GM19324 (cell line): ENCODE measurements around the gene CACNG1.
"Not testable (repeated sequence)": the region's sequence is repeated elsewhere in the genome, so short reads cannot be mapped to it uniquely, and the experiment has no call there.

ENCODE experiments used
- ATAC-seq: cut with Tn5 transposase; IDR thresholded peaks from one replicate; pipeline ENCODE4 v1.9.1; 2021; ENCODE audit warnings: mild to moderate bottlenecking, moderate library complexity; ENCODE audit not compliant: unreplicated experiment, low FRiP score

The CACNG1 gene

DNA sequence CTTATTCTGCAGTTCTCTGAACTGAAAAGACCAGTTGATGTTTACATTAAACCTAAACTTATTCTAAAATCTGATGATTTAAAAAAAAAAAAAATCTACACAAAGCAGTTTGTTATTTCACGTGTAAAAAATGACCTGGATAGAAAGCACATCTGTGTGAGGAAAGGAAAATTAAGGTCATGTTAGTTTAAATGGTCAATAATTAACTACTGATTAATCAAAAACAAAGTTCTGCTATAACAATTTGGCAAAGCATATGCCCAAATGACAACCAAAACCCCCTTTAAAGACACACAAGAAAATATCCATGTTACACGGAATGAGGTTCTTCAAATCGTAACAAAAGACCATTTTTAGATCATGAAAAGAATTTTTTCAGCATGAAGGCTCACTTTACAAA, 30.4 kb downstream of the CACNG1 start:
- ATAC-seq: no peak

DNA sequence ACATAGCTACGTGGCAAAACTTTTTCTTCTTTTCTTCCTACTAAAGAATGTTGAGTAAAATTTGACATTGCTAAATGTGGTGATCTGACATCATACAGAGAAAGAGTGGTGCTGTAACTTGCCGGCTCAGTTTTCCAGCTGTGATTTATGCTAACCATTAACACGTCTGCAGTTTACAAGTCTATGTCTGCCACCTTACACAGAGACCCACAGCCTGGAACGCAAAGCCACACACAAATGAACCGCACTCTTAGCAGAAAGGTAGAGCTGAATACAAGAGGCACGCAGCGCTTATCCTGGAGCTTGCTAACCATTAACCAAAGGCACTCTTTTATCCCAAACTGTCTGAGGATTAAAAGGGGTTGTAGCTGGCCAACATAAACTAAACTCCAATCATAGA, 31.9 kb downstream of the CACNG1 start:
- ATAC-seq: no peak

DNA sequence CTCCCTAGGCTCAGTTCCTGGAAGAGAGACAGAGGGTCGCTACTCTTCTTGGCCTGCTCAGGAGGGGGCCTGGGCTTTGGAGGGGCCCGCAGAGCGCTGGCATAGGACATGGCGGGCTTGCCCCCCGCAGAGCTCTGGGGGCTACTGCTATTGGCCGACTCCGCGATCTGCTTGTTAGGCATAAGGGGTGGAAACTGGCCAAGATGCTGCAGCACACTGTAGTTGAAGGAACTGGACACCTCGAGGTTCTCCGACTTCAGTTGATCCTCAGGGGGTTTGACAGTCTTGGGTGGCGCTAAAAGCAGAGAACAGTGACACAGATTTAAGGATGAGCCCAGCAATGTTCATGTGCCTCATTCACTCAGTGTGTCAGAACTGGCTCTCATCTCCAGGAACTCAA, 33.9 kb downstream of the CACNG1 start:
- no peak for ATAC-seq

DNA sequence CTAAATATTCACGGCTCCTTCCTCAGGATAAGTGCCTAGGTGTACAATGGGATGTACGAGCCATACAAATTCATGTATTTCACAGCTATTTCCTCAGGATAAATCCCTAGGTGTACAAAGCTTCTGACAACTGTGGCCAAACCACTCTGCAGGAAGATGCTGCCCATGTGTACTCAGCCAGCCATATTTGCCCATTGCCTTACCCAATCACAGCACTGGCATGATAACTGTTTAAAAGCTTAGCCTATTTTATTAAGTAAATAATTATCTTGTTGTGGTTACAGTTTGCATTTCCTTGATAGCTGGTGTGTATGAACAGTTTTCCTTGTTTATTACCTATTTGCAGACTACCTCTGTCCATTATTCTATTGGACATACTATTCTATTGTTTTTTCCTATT, 35.1 kb downstream of the CACNG1 start:
- no peak for ATAC-seq

DNA sequence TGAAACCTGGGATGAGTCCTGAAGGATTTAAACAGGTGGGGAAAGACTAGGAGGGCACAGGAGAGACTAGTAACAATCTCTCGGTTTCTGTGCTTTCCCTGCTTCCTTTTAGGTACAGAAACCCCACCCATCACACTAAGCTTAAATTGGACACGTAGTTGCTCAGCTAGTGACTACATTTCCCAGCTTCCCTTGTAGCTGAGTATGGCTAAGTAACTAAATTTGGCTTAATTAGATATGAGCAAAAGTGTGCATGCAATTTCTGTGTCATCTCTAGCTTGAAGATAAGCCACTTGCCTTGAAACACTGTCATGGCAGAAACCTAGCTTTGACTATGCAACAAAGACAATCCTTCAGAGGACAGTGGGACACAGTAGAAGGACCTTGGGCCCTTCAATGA, 36.5 kb downstream of the CACNG1 start:
- ATAC-seq: no peak

DNA sequence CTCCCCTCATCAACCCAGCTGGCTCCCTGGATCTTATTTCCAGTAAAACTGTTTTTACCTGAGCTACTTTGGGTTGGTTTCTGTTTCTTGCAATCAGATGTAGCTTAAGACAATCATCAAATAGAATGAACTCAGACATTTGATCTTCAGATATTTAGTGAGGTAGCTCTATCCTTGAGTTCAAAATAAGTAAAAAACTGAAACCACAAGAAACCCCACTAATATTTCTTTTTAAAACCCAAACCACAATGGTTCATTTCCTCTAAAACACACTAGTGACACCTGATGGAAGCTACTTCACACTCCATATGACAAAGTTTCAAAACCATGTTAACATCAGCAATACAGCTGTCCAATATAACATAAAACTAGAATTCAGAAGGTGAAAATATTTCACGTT, 37.8 kb downstream of the CACNG1 start:
- ATAC-seq: no peak

DNA sequence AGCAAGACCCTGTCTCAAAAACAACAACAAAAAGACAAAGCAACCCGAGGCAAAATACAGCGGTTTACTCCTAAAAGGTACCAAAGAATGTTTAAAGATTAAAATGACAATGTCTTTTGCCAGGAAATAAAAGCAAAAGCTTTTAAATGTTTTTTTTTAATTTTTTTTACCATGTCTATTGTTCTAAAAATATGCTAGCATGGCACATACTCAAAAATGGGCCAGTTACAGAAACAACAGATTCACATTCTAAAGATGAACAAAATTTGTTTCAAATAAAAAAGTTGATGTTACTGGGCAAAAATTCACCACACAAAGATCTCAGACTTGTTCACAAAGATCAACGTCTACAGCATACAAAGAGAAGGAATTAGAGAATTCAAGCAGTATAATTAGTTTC, 41.1 kb downstream of the CACNG1 start:
- no peak for ATAC-seq

DNA sequence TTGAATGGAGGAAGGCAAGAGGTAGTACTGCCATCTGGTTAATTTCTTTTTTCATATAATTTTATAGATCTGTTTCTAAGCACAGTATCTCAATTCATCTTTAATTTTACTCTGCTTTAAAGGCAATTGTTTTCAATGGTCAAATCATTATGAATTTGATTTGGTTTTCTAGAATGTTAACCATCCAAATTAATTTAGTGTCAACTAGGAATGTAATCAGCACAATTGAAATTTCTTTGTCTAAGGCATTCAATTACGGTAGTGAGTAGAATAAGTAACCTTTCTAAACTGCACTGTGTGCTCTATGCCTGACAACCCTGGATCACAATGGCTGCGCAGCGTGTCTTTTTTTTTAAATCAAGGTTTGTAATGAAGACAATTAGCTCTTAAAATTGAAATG, 44.3 kb downstream of the CACNG1 start:
- no peak for ATAC-seq

DNA sequence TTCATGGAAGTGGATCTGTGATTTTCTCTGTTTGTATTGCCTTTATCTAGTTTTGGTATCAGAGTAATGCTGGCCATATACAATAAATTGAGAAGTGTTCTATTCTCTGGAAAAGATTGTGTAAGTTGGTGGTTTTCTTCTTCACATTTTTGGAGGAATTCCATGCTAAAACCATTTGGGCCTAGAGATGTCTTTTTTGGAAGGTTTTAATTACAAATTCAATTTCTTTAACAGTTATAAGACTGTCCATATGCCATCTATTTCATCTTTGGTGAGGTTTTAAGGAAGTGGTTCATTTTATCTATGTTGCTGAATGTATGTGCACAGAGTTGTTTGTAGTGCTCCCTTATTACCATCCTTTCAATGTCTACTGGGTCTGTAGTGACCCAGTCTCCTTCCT, 46.0 kb downstream of the CACNG1 start:
- no peak for ATAC-seq

DNA sequence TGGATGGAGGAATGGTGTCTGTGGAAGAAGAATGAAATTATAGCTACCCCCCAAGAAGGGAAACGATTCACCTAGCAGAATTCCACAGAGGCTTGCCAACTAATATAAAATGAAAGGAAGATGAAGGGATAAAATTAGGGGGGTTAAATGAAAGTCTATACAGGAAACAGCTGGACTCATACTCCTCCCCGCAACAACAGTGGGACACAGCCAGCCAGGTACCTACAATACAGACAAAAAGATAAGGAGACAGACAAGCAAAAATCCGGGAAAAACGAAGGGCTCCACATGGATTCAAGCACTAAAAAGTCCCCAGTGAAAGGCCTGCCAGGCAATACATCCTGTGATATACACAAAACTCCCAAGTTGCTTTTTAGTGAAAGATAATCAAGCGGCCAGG, 47.9 kb downstream of the CACNG1 start:
- ATAC-seq: no peak

DNA sequence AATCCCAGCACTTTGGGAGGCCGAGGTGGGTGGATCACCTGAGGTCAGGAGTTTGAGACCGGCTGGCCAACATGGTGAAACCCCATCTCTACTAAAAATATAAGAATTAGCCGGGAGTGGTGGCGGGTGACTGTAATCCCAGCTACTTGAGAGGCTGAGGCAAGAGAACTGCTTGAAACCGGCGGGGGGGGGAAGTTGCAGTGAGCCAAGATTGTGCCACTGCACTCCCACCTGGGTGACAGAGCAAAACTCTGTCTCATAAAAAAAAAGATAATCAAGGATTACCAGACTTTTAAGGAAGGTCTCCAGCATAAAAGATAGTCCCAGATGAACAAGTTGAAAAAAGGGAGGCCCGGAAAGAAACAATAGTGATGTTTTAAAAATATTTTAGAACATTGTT, 48.4 kb downstream of the CACNG1 start:
- ATAC-seq: not testable (repeated sequence)

DNA sequence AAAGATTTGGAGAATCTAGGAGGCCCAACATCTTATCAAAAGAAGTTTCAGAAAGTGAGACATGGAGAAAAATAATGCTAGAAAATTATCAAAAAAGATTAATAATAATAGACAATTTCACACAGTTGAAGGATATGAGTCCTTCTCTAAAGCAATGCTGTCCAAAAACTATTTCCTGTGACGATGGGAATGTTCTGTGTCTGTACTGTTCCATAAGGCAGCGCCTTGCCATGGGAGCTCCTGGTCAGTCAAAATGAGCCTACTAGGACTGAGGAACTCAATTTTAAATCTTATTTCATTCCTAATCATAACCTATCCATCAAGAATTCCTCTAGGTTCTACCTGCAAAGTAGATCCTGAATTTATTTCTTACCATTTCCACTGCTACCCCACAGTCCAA, 49.0 kb downstream of the CACNG1 start:
- ATAC-seq: no peak

DNA sequence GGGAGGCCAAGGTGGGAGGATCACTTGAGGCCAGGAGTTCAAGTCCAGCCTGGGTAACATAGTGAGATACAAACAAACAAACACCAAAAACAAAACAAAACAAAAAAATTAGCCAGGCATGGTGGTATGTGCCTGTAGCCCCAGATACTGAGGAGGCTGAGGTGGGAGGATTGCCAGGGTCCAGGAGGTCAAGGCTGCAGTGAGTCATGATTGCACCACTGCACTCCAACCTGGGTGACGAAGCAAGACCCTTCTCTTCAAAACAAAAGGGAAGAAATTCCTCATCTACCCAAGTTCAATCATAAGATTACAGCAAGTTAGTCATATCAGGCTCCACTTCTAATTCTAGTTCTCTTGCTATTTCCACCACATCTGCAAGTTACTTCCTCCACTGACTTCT, 50.9 kb downstream of the CACNG1 start:
- ATAC-seq: not testable (repeated sequence)

DNA sequence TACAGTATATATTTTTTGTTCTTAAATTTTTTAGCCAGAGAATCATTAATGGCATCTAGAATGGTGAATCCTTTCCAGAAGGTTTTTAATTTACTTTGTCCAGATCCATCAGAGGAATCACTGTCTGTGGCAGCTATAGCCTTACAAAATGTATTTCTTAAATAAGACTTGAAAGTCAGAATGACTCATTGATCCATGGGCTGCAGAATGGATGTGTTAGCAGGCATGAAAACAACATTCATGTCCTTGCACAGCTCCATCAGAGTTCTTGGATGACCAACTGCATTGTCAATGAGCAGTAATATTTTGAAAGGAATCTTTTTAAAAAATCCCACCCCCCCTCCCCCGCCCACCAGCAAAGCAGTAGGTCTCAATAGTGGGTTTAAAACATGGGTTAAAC, 51.4 kb downstream of the CACNG1 start:
- no peak for ATAC-seq

DNA sequence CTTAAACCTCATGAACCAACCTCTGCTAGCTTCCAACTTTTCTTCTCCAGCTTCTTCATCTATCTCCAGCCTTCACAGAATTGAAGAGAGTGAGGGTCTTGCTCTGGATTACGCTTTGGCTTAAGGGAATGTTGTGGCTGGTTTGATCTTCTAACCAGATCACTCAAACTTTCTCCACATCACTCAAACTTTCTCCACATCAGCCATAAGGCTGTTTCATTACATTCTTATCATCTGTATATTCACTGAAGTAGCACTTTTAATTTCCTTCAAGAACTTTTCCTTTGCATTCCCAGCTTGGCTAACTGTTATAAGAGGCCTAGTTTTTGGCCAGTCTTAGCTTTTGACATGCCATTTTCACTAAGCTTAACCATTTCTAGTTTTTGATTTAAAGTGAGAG, 52.3 kb downstream of the CACNG1 start:
- ATAC-seq: no peak

DNA sequence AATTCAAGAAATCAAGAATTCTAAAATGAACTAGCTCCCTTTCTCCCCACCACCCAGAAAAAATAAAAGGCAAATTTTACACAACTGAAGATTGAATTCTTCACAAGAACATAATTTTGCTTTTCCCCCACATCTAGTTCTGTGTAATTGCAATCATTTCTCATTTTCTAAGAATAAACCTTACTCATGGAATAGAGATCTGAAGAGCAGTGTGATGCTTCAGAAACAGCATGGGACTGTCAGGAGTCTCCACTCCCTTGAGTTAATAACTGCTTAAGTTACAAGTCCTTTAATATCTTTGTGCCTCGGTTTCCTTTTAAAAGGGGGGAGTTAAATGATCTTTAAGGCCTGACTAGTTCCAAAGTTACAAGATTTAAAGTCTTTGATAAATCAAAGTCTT, 53.7 kb downstream of the CACNG1 start:
- no peak for ATAC-seq

DNA sequence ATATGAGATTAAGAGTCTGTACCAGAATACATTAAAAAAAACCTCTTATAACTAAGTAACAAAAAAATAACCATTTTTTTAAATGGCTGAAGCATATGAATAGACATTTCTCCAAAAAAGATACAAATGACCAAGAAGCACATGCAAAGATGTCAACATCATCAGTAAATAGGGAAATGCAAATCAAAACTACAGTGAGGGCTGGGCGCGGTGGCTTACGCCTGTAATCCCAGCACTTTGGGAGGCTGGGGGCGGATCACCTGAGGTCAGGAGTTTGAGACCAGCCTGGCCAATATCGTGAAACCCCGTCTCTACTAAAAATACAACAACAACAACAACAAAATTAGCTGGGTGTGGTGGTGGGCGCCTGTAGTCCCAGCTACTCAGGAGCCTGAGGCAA, 60.3 kb downstream of the CACNG1 start:
- not testable (repeated sequence) for ATAC-seq

DNA sequence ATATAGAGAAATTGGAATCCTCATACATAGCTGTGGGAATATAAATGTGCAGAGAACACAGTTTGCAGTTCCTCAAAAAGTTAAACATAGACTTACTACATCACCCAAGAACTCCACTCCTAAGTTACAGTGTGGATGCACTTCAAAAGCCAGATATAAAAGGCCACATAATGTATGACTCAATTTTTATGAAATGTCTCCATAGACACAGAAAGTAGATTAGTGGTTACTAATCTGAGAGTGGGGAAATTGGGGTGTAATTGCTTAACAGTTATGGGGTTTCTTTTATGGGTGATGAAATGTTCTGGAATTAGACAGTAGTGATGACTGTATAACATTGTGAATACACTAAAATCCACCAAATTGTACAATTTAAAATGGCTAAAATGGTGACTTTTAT, 60.9 kb downstream of the CACNG1 start:
- no peak for ATAC-seq
